ENCODE results near the gene CRACR2B. TPM values are rescaled to one million over a fixed set of nuclear protein-coding genes. Genes with fewer than 3 reads are reported as not detected.

Gene CRACR2B
- total and polyA plus RNA-seq, 2 of the 13 experiments (the other 11 are each of a cell fraction or from before 2014, with no cell fraction given): 14.9 to 21.0 TPM

- TF ChIP-seq ZBTB43 (CRISPR knock-in tag; conservative IDR thresholded peaks at IDR 0.05): no peak
- peak; percentile 91 for TF ChIP-seq KDM5B (CRISPR knock-in tag; IDR thresholded peaks at IDR 0.05; ENCODE audit: borderline replicate concordance)
- TF ChIP-seq ATM (IDR thresholded peaks at IDR 0.05; ENCODE audit: borderline replicate concordance): no peak
- TF ChIP-seq HBP1 (CRISPR knock-in tag; IDR thresholded peaks at IDR 0.05; ENCODE audit: low read depth): no peak
- TF ChIP-seq ZNF710 (CRISPR knock-in tag; IDR thresholded peaks at IDR 0.05; ENCODE audit: borderline replicate concordance): no peak
- 0 out of 2 replicates have a peak, but pooled peaks have one; percentile 61 for TF ChIP-seq ATF6 (CRISPR knock-in tag; conservative IDR thresholded peaks at IDR 0.05)
- TF ChIP-seq ZGPAT (CRISPR knock-in tag; IDR thresholded peaks at IDR 0.05): peak; percentile 84
- TF ChIP-seq ZNF761 (CRISPR knock-in tag; conservative IDR thresholded peaks at IDR 0.05): peak; percentile 76
- peak; percentile 96 for TF ChIP-seq NFYB (CRISPR knock-in tag; IDR thresholded peaks at IDR 0.05)
- peak; percentile 81; the same call in 1 of the 2 replicates for TF ChIP-seq ZSCAN21 (CRISPR knock-in tag; IDR thresholded peaks at IDR 0.05; ENCODE audit: borderline replicate concordance)
- no peak for TF ChIP-seq TRIM22 (IDR thresholded peaks at IDR 0.05)
- TF ChIP-seq ZBTB7B (CRISPR knock-in tag; IDR thresholded peaks at IDR 0.05): peak; percentile 53; the same call in 1 of the 2 replicates
- peak; percentile 52; the same call in 1 of the 2 replicates for TF ChIP-seq EED (CRISPR knock-in tag; IDR thresholded peaks at IDR 0.05)
- peak; percentile 84 for TF ChIP-seq ZNF280D (CRISPR knock-in tag; IDR thresholded peaks at IDR 0.05)
- TF ChIP-seq MIXL1 (CRISPR knock-in tag; IDR thresholded peaks at IDR 0.05): peak; percentile 35; the same call in 1 of the 2 replicates
Observed at GRCh38 chr11:809287-810039, 18.3 kb upstream of the CRACR2B start, which contains the start of gene RPLP2 (continued).

Data from HepG2 (cell line).